HEK293 (cell line): Measurements from ENCODE around the gene MYRFL.
"Not testable (repeated sequence)": the region's sequence is repeated elsewhere in the genome, so short reads cannot be mapped to it uniquely, and the experiment has no call there.

ENCODE experiments used
- CTCF ChIA-PET: fragments of 350-600 bp; formaldehyde crosslinking; extraction: SDS; loops from one replicate; lab custom pipeline; 2021; ENCODE audit warnings: antibody characterized with exemption; lab: Yijun Ruan, JAX
- POLR2A ChIA-PET: fragments of 300-600 bp; formaldehyde crosslinking; extraction: SDS; loops from one replicate; lab custom pipeline; 2020; ENCODE audit warnings: antibody characterized with exemption, inconsistent platforms; lab: Yijun Ruan, JAX
- H3K27ac ChIP-seq: fragments of 200-500 bp; sonication (Bioruptor generic); 2 replicates; pipeline ENCODE4 v1.5.1; 2014; ENCODE audit warnings: low read depth, low read length, control low read depth, inconsistent platforms; ENCODE audit errors: extremely low read depth
- H3K36me3 ChIP-seq, 2 experiments: fragments of 200-500 bp in 1 of 2; sonication (Bioruptor generic) in 1 of 2; 1 replicate in 1 of 2; 2 replicates in 1 of 2; pipeline ENCODE4 v1.5.1; 2014 to 2017; ENCODE audit warnings: inconsistent platforms in 2 of 2, low read length in 2 of 2; ENCODE audit not compliant: control insufficient read depth in 2 of 2, insufficient read depth in 1 of 2
- H3K4me1 ChIP-seq: fragments of 200-500 bp; sonication (Bioruptor generic); 2 replicates; pipeline ENCODE4 v1.5.1; 2014; ENCODE audit warnings: mild to moderate bottlenecking, low read length, inconsistent platforms; ENCODE audit not compliant: control insufficient read depth, insufficient read depth
- H3K4me3 ChIP-seq: 2 replicates; pipeline ENCODE4 v1.5.1; 2011; ENCODE audit warnings: low read depth, mild to moderate bottlenecking, control low read depth, low read length, moderate library complexity
- H3K9me3 ChIP-seq: fragments of 200-500 bp; sonication (Bioruptor generic); 2 replicates; pipeline ENCODE4 v1.5.1; 2014; ENCODE audit warnings: low read depth, low read length, inconsistent platforms; ENCODE audit not compliant: control insufficient read depth, insufficient read depth
- HOXC10 ChIP-seq: sonication (generic); formaldehyde crosslinking; IDR thresholded peaks from 2 replicates; pipeline ENCODE4 v1.8.1; 2023; ENCODE audit warnings: mild to moderate bottlenecking, missing genetic modification reagents
- MEIS1 ChIP-seq: sonication (generic); formaldehyde crosslinking; IDR thresholded peaks from 2 replicates; pipeline ENCODE4 v1.8.1; 2022; ENCODE audit warnings: missing genetic modification reagents, mild to moderate bottlenecking, borderline replicate concordance
- PRDM6 ChIP-seq: fragments of 450-650 bp; formaldehyde crosslinking; IDR thresholded peaks from 2 replicates; pipeline ENCODE4 v1.5.1; 2017; ENCODE audit warnings: missing biosample characterization, missing genetic modification characterization
- SALL2 ChIP-seq: fragments of 450-650 bp; formaldehyde crosslinking; IDR thresholded peaks from 2 replicates; pipeline ENCODE4 v1.5.0; 2017; ENCODE audit warnings: missing biosample characterization, mild to moderate bottlenecking, missing genetic modification characterization, borderline replicate concordance
- ZNF132 ChIP-seq: fragments of 450-650 bp; formaldehyde crosslinking; IDR thresholded peaks from 2 replicates; pipeline ENCODE4 v1.5.1; 2017; ENCODE audit warnings: missing biosample characterization, missing genetic modification characterization, borderline replicate concordance
- ZNF138 ChIP-seq: fragments of 450-650 bp; formaldehyde crosslinking; IDR thresholded peaks from 2 replicates; pipeline ENCODE4 v1.5.1; 2016; ENCODE audit warnings: missing biosample characterization, missing genetic modification characterization, borderline replicate concordance
- ZNF2 ChIP-seq: fragments of 450-650 bp; formaldehyde crosslinking; IDR thresholded peaks from 2 replicates; pipeline ENCODE4 v1.5.1; 2016; ENCODE audit warnings: missing biosample characterization, missing genetic modification characterization
- ZNF239 ChIP-seq: fragments of 450-650 bp; formaldehyde crosslinking; IDR thresholded peaks from 2 replicates; pipeline ENCODE4 v1.5.1; 2016; ENCODE audit warnings: missing biosample characterization, missing genetic modification characterization
- ZNF354C ChIP-seq: fragments of 450-650 bp; formaldehyde crosslinking; IDR thresholded peaks from 2 replicates; pipeline ENCODE4 v1.5.1; 2016; ENCODE audit warnings: missing biosample characterization, missing genetic modification characterization, low read depth, borderline replicate concordance
- ZNF449 ChIP-seq: fragments of 450-650 bp; formaldehyde crosslinking; IDR thresholded peaks from 2 replicates; pipeline ENCODE4 v1.5.1; 2017; ENCODE audit warnings: missing biosample characterization, mild to moderate bottlenecking, missing genetic modification characterization, moderate library complexity
- ZNF768 ChIP-seq: fragments of 450-650 bp; formaldehyde crosslinking; IDR thresholded peaks from 2 replicates; pipeline ENCODE4 v1.5.1; 2018; ENCODE audit warnings: missing biosample characterization, mild to moderate bottlenecking, missing genetic modification characterization
- ZSCAN4 ChIP-seq: fragments of 450-650 bp; formaldehyde crosslinking; IDR thresholded peaks from 2 replicates; pipeline ENCODE4 v1.5.1; 2017; ENCODE audit warnings: missing biosample characterization, missing genetic modification characterization
- TF ChIP-seq, protein P1 (sequence below): fragments of 450-650 bp; IDR thresholded peaks from 2 replicates; pipeline ENCODE4 v1.5.1; 2018; ENCODE audit warnings: missing biosample characterization, missing genetic modification characterization

MYRFL gene

GRCh38 chr12:69851976-69852375, 26.9 kb downstream of the MYRFL start (continued):
- TF ChIP-seq, protein P1, sequence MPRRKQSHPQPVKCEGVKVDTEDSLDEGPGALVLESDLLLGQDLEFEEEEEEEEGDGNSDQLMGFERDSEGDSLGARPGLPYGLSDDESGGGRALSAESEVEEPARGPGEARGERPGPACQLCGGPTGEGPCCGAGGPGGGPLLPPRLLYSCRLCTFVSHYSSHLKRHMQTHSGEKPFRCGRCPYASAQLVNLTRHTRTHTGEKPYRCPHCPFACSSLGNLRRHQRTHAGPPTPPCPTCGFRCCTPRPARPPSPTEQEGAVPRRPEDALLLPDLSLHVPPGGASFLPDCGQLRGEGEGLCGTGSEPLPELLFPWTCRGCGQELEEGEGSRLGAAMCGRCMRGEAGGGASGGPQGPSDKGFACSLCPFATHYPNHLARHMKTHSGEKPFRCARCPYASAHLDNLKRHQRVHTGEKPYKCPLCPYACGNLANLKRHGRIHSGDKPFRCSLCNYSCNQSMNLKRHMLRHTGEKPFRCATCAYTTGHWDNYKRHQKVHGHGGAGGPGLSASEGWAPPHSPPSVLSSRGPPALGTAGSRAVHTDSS = no peak
- no peak for TF ChIP-seq ZNF2 (tag by site-specific recombination)

DNA sequence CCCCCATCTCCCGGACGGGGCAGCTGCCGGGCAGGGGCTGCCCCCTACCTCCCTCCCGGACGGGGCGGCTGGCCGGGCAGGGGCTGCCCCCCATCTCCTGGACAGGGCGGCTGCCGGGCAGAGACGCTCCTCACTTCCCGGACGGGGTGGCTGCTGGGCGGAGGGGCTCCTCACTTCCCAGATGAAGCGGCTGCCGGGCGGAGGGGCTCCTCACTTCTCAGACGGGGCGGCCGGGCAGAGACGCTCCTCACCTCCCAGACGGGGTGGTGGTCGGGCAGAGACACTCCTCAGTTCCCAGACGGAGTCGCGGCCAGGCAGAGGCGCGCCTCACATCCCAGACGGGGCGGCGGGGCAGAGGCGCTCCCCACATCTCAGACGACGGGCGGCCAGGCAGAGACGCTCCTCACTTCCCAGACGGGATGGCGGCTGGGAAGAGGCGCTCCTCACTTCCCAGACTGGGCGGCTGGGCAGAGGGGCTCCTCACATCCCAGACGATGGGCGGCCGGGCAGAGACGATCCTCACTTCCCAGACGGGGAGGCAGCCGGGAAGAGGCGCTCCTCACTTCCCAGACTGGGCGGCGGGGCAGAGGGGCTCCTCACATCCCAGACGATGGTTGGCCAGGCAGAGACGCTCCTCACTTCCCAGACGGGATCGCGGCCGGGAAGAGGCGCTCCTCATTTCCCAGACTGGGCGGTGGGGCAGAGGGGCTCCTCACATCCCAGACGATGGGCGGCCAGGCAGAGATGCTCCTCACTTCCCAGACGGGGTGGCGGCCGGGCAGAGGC, 28.3 kb downstream of the MYRFL start:
- H3K36me3 ChIP-seq, H3K4me1 ChIP-seq, H3K9me3 ChIP-seq, H3K27ac ChIP-seq, H3K4me3 ChIP-seq, POLR2A ChIA-PET: not testable (repeated sequence)
- CTCF ChIA-PET = interaction anchor here (0.7 kb wide), 1 partner anchor 190 kb away, joined by 3 read pairs; no protein-coding TSS in a partner anchor

DNA sequence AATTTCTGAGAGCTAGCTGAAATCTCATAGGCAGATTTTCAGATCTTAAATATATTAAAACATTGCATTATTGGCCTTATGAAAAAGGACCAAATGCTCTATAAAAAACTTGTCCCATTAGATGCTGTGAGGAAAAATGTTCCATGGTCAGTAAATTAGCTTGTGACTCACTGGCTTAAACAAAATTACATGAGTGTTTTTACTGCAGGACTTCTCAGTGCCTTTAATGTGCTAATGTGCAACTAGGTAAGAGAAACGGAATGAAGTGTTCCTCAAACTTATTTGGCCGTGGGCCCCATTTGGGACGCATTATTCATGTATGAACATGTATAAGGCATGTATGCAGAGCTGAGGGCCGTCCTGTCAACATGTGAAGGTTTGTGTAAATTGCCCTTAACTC, 41.7 kb downstream of the MYRFL start:
- Histone ChIP-seq H3K36me3 (no peaks in the 10 kb centered on the region), H3K9me3 (no peaks in the 10 kb centered on the region), H3K4me3 (no peak overlapping the region), H3K4me1 (no peaks in the 10 kb centered on the region)
- POLR2A ChIA-PET = no interaction called here
- TF ChIP-seq ZNF354C (tag by site-specific recombination) (no peak), ZNF239 (tag by site-specific recombination) (peak; percentile 54; the same call in 1 of the 2 replicates)
- TF ChIP-seq, all 188 proteins: peak for 1
- no peak overlapping the region for H3K27ac ChIP-seq
- CTCF ChIA-PET = interaction anchor here (1.0 kb wide), 1 partner anchor 13 kb away, joined by 4 read pairs; no protein-coding TSS in a partner anchor

- Histone ChIP-seq H3K27ac (no peak overlapping the region), H3K9me3 (no peaks in the 10 kb centered on the region), H3K4me1 (no peaks in the 10 kb centered on the region), H3K36me3 (no peaks in the 10 kb centered on the region), H3K4me3 (no peak overlapping the region)
- TF ChIP-seq ZSCAN4 (tag by site-specific recombination) (peak; percentile 87), MEIS1 (CRISPR knock-in tag) (no peak)
- POLR2A ChIA-PET = no interaction called here
- CTCF ChIA-PET = interaction anchor here (1.0 kb wide), 1 partner anchor 981 kb away, joined by 3 read pairs; no protein-coding TSS in a partner anchor
Observed at GRCh38 chr12:69868695-69869094, 43.7 kb downstream of the MYRFL start.

DNA sequence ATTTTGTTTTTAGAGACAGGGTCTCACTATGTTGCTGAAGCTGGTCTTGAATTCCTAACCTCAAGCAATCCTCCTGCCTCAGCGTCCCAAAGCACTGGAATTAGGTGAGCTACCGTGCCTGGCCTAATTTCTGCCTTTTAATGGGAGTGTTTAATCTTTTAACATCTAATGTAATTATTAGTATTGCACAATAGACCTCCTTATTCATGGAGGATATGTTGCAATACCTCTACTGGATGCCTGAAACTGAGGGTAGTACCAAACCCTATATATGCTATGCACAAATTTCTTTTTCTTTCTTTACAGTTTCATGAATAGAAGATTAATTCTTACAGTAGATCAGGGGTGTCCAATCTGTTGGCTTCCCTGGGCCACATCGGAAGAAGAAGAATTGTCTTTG, 47.8 kb downstream of the MYRFL start:
- CTCF ChIA-PET = interaction anchor here (0.7 kb wide), 1 partner anchor 1141 kb away, joined by 3 read pairs; no protein-coding TSS in a partner anchor
- Histone ChIP-seq H3K27ac (no peak overlapping the region), H3K4me1 (no peaks in the 10 kb centered on the region), H3K36me3 (no peaks in the 10 kb centered on the region), H3K9me3 (no peaks in the 10 kb centered on the region), H3K4me3 (no peak overlapping the region)
- POLR2A ChIA-PET = no interaction called here
- TF ChIP-seq ZNF138 (tag by site-specific recombination) (no peak), ZNF768 (tag by site-specific recombination) (no peak), PRDM6 (tag by site-specific recombination) (no peak), ZNF449 (no peak), HOXC10 (CRISPR knock-in tag) (no peak), SALL2 (tag by site-specific recombination) (no peak), ZNF132 (tag by site-specific recombination) (no peak)
